NCI-H446 (cell line): Measurements from ENCODE around the gene IDH3B.

Source experiments
- DNase-seq, 2 experiments: peaks; one replicate each; lab custom pipeline; 2025; lab: John Stamatoyannopoulos, UW

The IDH3B gene

GRCh38 chr20:2657241-2657640 is 6.8 kb downstream of the IDH3B start:
- no peak for DNase-seq

GRCh38 chr20:2656471-2657117 is 7.4 kb downstream of the IDH3B start:
- DNase-seq: no peak

- no peak for DNase-seq
Measured at GRCh38 chr20:2655331-2656116, 8.5 kb downstream of the IDH3B start.

- no peak for DNase-seq
Measured at GRCh38 chr20:2654831-2655230, 9.2 kb downstream of the IDH3B start.

GRCh38 chr20:2654384-2654822 is 9.6 kb downstream of the IDH3B start:
- no peak for DNase-seq

- no peak for DNase-seq
Measured at GRCh38 chr20:2653556-2654383, 10.2 kb downstream of the IDH3B start.

- peak in 1 of 2 experiments; percentile 75 for DNase-seq
Measured at GRCh38 chr20:2652724-2653555, 11.1 kb downstream of the IDH3B start.

GRCh38 chr20:2651772-2652723 is 12.0 kb downstream of the IDH3B start, which contains the start of gene NOP56:
Gene NOP56, plus strand, starts transcription at chr20:2652632. Its CDS starts 29 bp downstream, at chr20:2652661.
- peak; percentile 88 to 95 for DNase-seq

- DNase-seq: no peak
Measured at GRCh38 chr20:2643708-2644107, 20.3 kb downstream of the IDH3B start.

- DNase-seq: no peak
Measured at GRCh38 chr20:2640899-2641298, 23.1 kb downstream of the IDH3B start.

GRCh38 chr20:2640260-2640659 is 23.8 kb downstream of the IDH3B start:
- no peak for DNase-seq

- DNase-seq: no peak
Measured at GRCh38 chr20:2637246-2637645, 26.8 kb downstream of the IDH3B start.

- no peak for DNase-seq
Measured at GRCh38 chr20:2633381-2633780, 30.6 kb downstream of the IDH3B start.

GRCh38 chr20:2631228-2631627 is 32.8 kb downstream of the IDH3B start:
- no peak for DNase-seq

GRCh38 chr20:2626853-2627541 is 37.0 kb downstream of the IDH3B start:
- DNase-seq: peak; percentile 9 to 61

GRCh38 chr20:2625062-2625461 is 39.0 kb downstream of the IDH3B start:
- no peak for DNase-seq

GRCh38 chr20:2624190-2624589 is 39.8 kb downstream of the IDH3B start:
- no peak for DNase-seq

- no peak for DNase-seq
Measured at GRCh38 chr20:2619961-2620595, 43.9 kb downstream of the IDH3B start.

GRCh38 chr20:2619337-2619736 is 44.7 kb downstream of the IDH3B start:
- no peak for DNase-seq
